Activated CD4-positive, alpha-beta T cell treated with anti-CD3 and anti-CD28 coated beads, Interleukin-2, amount 50 U/mL, for 4 hours (primary cell): ENCODE measurements around the gene TICAM2.

Source experiments
- DNase-seq, 2 experiments: peaks; one replicate each; pipeline ENCODE4 v3.0.0-alpha.2; 2020

The TICAM2 gene

GRCh38 chr5:115605436-115605835, 3.2 kb upstream of the TICAM2 start:
- no peak for DNase-seq

GRCh38 chr5:115602591-115603125, 379 bp upstream of the TICAM2 start:
- DNase-seq: no peak

GRCh38 chr5:115600766-115601165, 1.5 kb downstream of the TICAM2 start:
- DNase-seq: no peak

- no peak for DNase-seq
These were observed 2.4 kb downstream of the TICAM2 start for GRCh38 chr5:115599924-115600323.

GRCh38 chr5:115599502-115599901, 2.8 kb downstream of the TICAM2 start:
- no peak for DNase-seq

GRCh38 chr5:115594128-115595047, 7.9 kb downstream of the TICAM2 start:
- DNase-seq: no peak

- no peak for DNase-seq
These were observed 13.2 kb downstream of the TICAM2 start for GRCh38 chr5:115589043-115589442.

GRCh38 chr5:115588640-115589039, 13.6 kb downstream of the TICAM2 start:
- no peak for DNase-seq

GRCh38 chr5:115586525-115587146, 15.6 kb downstream of the TICAM2 start:
- no peak for DNase-seq

- no peak for DNase-seq
These were observed 17.0 kb downstream of the TICAM2 start for GRCh38 chr5:115585265-115585664.

- DNase-seq: no peak
These were observed 17.8 kb downstream of the TICAM2 start for GRCh38 chr5:115584501-115584900.

- no peak for DNase-seq
These were observed 18.8 kb downstream of the TICAM2 start for GRCh38 chr5:115583474-115583873.

- DNase-seq: no peak
These were observed 21.3 kb downstream of the TICAM2 start for GRCh38 chr5:115580941-115581340.

- DNase-seq: no peak
These were observed 22.5 kb downstream of the TICAM2 start for GRCh38 chr5:115579747-115580173.

GRCh38 chr5:115579216-115579615, 23.1 kb downstream of the TICAM2 start:
- no peak for DNase-seq

- DNase-seq: no peak
These were observed 23.6 kb downstream of the TICAM2 start for GRCh38 chr5:115578657-115579056.

- no peak for DNase-seq
These were observed 24.5 kb downstream of the TICAM2 start for GRCh38 chr5:115577741-115578140.

- no peak for DNase-seq
These were observed 24.9 kb downstream of the TICAM2 start for GRCh38 chr5:115577329-115577728.

- DNase-seq: no peak
These were observed 26.9 kb downstream of the TICAM2 start for GRCh38 chr5:115575167-115576070.

GRCh38 chr5:115573133-115573532, 29.1 kb downstream of the TICAM2 start:
- DNase-seq: no peak

- no peak for DNase-seq
These were observed 30.8 kb downstream of the TICAM2 start for GRCh38 chr5:115571441-115571878.

GRCh38 chr5:115568668-115569067, 33.6 kb downstream of the TICAM2 start:
- DNase-seq: no peak

GRCh38 chr5:115565233-115565632, 37.0 kb downstream of the TICAM2 start:
- DNase-seq: no peak
